Sigmoid colon (tissue), 7 donors: ENCODE data around the gene XRN2. TPM values are rescaled to one million over a fixed set of nuclear protein-coding genes. Genes with fewer than 3 reads are reported as not detected.

Experiments used
- DNase-seq: peaks from one replicate; pipeline ENCODE4 v3.0.0-alpha.2; 2019
- H3K27ac ChIP-seq, 4 donors: fragments of 200-600 bp; sonication (generic); one replicate each; pipeline ENCODE4 v1.5.1; 2016 to 2019; ENCODE audit warnings: mild to moderate bottlenecking in 1 of 4
- H3K27me3 ChIP-seq, 3 donors: fragments of 200-600 bp; sonication (generic); one replicate each; pipeline ENCODE4 v1.5.1; 2019; ENCODE audit warnings: mild to moderate bottlenecking in 1 of 3
- H3K36me3 ChIP-seq, 4 donors: fragments of 200-600 bp; sonication (generic); one replicate each; pipeline ENCODE4 v1.5.1; 2016 to 2019
- H3K4me1 ChIP-seq, 4 donors: fragments of 200-600 bp; sonication (generic); one replicate each; pipeline ENCODE4 v1.5.1; 2017 to 2019
- H3K4me3 ChIP-seq, 4 donors: fragments of 200-600 bp; sonication (generic); one replicate each; pipeline ENCODE4 v1.5.1; 2017 to 2019; ENCODE audit warnings: mild to moderate bottlenecking in 2 of 4, moderate library complexity in 1 of 4
- H3K9me3 ChIP-seq, 4 donors: fragments of 200-600 bp in 3 of 4; sonication (generic) in 3 of 4; one replicate each; pipeline versions ENCODE4 v1.5.1 to v1.6.1; 2013 to 2019
- EP300 ChIP-seq, 4 donors: sonication (generic); formaldehyde crosslinking; IDR thresholded peaks; one replicate each; pipeline ENCODE4 v1.6.1; 2017; ENCODE audit warnings: antibody characterized with exemption in 4 of 4
- POLR2A ChIP-seq, 2 donors: fragments of 450-650 bp; IDR thresholded peaks; one replicate each; pipeline ENCODE4 v1.6.1; 2016; ENCODE audit warnings: antibody characterized with exemption in 2 of 2, mild to moderate bottlenecking in 2 of 2, moderate library complexity in 2 of 2
- POLR2AphosphoS5 ChIP-seq, 4 donors: sonication (generic); formaldehyde crosslinking; IDR thresholded peaks; one replicate each; pipeline ENCODE4 v1.6.1; 2017; ENCODE audit warnings: antibody characterized with exemption in 4 of 4
- WGBS, 2 donors: extraction: QIAGEN DNeasy Blood & Tissue Kit; methylation state at CpG; one replicate each; pipeline ENCODE4 v1.1.7; 2013; 5-methylcytosine and 5-hydroxymethylcytosine counted together
- intact Hi-C: fragments of 100-400 bp; cut with DNase I; formaldehyde crosslinking; loops from one replicate; pipeline ENCODE4 v1.15.1; 2023
- polyA plus RNA-seq, 3 donors: library from polyadenylated mRNA; stranded (reverse); fragments of 200-250 nt; gene quantifications; one replicate each; pipeline ENCODE4 v1.2.3, GENCODE V29; 2013
- small RNA-seq, 3 donors: library from RNA; depleted of rRNA; stranded (forward); fragments of <200 nt; gene quantifications; one replicate each; pipeline ENCODE3, GENCODE V24; 2016
- total RNA-seq, 4 donors: library from RNA; depleted of rRNA; stranded (reverse); fragments of >200 nt; gene quantifications; one replicate each; pipeline ENCODE4 v1.1.0, GENCODE V29; 2016
- TF ChIP-seq, protein P1 (sequence below), 4 experiments: fragments of 450-650 bp in 3 of 4; fragments of 200-600 bp in 1 of 4; IDR thresholded peaks; one replicate each; pipeline ENCODE4 v1.5.1; 2016 to 2019; ENCODE audit warnings: antibody characterized with exemption in 4 of 4, mild to moderate bottlenecking in 3 of 4, moderate library complexity in 2 of 4
- donor health status: healthy with polysubstance abuse.
- donor health status: Bipolar disorder and iron deficiency.
- donor health status: healthy.

Gene XRN2
- total and polyA plus RNA-seq, 7 donors: 21.0 to 79.8 (median 53.5) TPM

DNA sequence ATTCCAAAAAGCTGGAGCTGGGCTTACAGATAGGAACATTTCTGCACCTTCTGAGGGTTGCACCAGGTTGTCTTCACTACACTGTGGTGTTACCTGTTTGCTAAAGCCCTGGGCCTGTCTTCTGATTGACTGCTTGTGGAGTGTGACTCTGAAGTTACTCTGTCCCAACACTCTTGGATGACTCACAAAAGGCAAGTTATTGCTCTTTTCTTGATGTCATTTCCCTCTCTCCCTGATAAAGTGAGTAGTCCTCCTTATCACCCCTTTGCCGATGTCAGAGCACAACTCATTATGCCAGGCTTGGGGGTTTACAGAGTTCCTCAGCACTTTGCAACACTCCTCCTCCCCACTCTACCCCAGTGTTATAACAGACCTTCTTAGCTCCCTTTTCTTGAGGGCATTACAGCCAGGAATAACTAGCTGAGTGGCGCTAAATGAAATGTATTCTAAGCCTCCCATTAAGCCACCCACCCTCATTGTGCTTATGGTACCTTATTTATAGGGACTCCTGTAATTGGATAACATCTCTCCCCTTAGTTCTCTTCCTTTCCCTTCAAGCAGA lies 130.3 kb downstream of the XRN2 start:
- Histone ChIP-seq H3K4me3 (no peak overlapping the region), H3K36me3 (no peaks in the 10 kb centered on the region), H3K9me3 (no peaks in the 10 kb centered on the region), H3K27ac (no peak overlapping the region), H3K4me1 (no peaks in the 10 kb centered on the region), H3K27me3 (peaks cover 0 to 4% (median 0%) of the 10 kb centered on the region in 3 donors)
- intact Hi-C loops: no loop called here
- DNase-seq: no peak
- TF ChIP-seq POLR2AphosphoS5 (IDR thresholded peaks at IDR 0.05) (no peak), EP300 (IDR thresholded peaks at IDR 0.05) (no peak)
- 85 to 86% methylated on average over 2 of the region's 2 CpGs for WGBS, 2 donors

DNA sequence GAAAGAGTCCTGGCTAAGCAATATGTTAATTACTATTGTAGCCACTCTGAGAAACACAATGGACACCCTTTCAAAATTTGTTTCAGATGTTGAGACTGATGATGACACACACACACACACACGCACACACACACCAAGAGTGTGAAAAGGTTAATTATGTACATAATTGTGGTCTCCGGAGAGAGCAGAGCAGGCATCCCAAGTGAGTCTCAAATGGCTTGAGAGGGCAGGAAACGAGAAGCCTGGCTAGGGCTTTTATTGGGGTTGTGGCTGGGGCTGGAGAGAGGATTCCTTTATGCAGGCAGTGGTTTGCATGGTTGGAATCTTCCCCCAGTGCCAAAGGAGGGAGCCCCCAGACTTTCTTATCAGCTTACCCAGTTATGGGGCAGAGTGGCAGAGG lies 132.4 kb downstream of the XRN2 start:
- no peak overlapping the region for H3K27ac ChIP-seq
- intact Hi-C loops: no loop called here
- H3K9me3 ChIP-seq: no peaks in the 10 kb centered on the region
- DNase-seq: no peak
- H3K4me1 ChIP-seq: no peaks in the 10 kb centered on the region
- 20 to 38% methylated on average over 3 of the region's 3 CpGs for WGBS, 2 donors
- H3K27me3 ChIP-seq: peaks cover 0 to 4% (median 0%) of the 10 kb centered on the region in 3 donors
- no peak for TF ChIP-seq POLR2AphosphoS5 (IDR thresholded peaks at IDR 0.05)
- no peak for TF ChIP-seq POLR2A (IDR thresholded peaks at IDR 0.05)
- no peak for TF ChIP-seq EP300 (IDR thresholded peaks at IDR 0.05)
- TF ChIP-seq, protein P1, sequence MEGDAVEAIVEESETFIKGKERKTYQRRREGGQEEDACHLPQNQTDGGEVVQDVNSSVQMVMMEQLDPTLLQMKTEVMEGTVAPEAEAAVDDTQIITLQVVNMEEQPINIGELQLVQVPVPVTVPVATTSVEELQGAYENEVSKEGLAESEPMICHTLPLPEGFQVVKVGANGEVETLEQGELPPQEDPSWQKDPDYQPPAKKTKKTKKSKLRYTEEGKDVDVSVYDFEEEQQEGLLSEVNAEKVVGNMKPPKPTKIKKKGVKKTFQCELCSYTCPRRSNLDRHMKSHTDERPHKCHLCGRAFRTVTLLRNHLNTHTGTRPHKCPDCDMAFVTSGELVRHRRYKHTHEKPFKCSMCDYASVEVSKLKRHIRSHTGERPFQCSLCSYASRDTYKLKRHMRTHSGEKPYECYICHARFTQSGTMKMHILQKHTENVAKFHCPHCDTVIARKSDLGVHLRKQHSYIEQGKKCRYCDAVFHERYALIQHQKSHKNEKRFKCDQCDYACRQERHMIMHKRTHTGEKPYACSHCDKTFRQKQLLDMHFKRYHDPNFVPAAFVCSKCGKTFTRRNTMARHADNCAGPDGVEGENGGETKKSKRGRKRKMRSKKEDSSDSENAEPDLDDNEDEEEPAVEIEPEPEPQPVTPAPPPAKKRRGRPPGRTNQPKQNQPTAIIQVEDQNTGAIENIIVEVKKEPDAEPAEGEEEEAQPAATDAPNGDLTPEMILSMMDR (IDR thresholded peaks at IDR 0.05): no peak
- no peak overlapping the region for H3K4me3 ChIP-seq
- no peaks in the 10 kb centered on the region for H3K36me3 ChIP-seq

DNA sequence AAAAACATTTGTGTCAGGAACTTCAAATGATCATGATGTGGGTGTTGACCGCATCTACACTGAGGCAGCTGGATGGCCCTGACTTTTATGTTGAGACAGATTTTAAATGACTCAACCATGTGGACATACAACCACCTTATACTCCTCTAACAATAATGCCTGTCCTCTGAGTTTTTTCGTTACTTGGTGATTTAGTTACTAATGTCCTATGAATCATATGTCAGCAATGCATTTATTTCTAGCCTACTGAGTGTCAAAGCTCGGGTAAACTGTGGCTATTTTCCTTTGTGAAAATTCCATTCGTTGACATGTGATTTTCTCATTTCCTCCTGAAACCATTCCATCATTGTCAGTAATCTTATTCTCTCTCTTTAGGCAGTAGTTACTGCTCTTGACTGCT lies 133.1 kb downstream of the XRN2 start:
- 66 to 67% methylated on average over 4 of the region's 4 CpGs for WGBS, 2 donors
- intact Hi-C loops: no loop called here

GRCh38 chr20:21437248-21437647 lies 134.1 kb downstream of the XRN2 start:
- Histone ChIP-seq H3K4me3 (no peak overlapping the region), H3K27ac (no peak overlapping the region), H3K36me3 (no peaks in the 10 kb centered on the region), H3K4me1 (no peaks in the 10 kb centered on the region), H3K9me3 (no peaks in the 10 kb centered on the region), H3K27me3 (peaks cover 0 to 4% (median 0%) of the 10 kb centered on the region in 3 donors)
- DNase-seq: no peak
- WGBS, 2 donors: 89 to 95% methylated on average over 1 of the region's 1 CpG
- intact Hi-C loops: no loop called here
- TF ChIP-seq, protein P1 (IDR thresholded peaks at IDR 0.05): no peak
- no peak for TF ChIP-seq POLR2AphosphoS5 (IDR thresholded peaks at IDR 0.05)
- no peak for TF ChIP-seq EP300 (IDR thresholded peaks at IDR 0.05)
- TF ChIP-seq POLR2A (IDR thresholded peaks at IDR 0.05): no peak

More for the DNA sequence above, 133.1 kb downstream of the XRN2 start:
- H3K36me3 ChIP-seq: no peaks in the 10 kb centered on the region
- H3K4me1 ChIP-seq: no peaks in the 10 kb centered on the region
- no peaks in the 10 kb centered on the region for H3K9me3 ChIP-seq
- H3K27me3 ChIP-seq: peaks cover 0 to 4% (median 0%) of the 10 kb centered on the region in 3 donors
- no peak overlapping the region for H3K4me3 ChIP-seq
- H3K27ac ChIP-seq: no peak overlapping the region
- TF ChIP-seq EP300 (IDR thresholded peaks at IDR 0.05): no peak
- no peak for DNase-seq

- intact Hi-C loops: no loop called here
- no peaks in the 10 kb centered on the region for H3K4me1 ChIP-seq
- 60 to 86% methylated on average over 2 of the region's 2 CpGs for WGBS, 2 donors
- TF ChIP-seq, protein P1 (IDR thresholded peaks at IDR 0.05): no peak
- TF ChIP-seq POLR2AphosphoS5 (IDR thresholded peaks at IDR 0.05): no peak
- TF ChIP-seq POLR2A (IDR thresholded peaks at IDR 0.05): no peak
- TF ChIP-seq EP300 (IDR thresholded peaks at IDR 0.05): no peak
- DNase-seq: no peak
- no peaks in the 10 kb centered on the region for H3K9me3 ChIP-seq
- H3K4me3 ChIP-seq: no peak overlapping the region
- no peaks in the 10 kb centered on the region for H3K36me3 ChIP-seq
- peaks cover 0 to 4% (median 0%) of the 10 kb centered on the region in 3 donors for H3K27me3 ChIP-seq
- no peak overlapping the region for H3K27ac ChIP-seq
These were observed 134.7 kb downstream of the XRN2 start for GRCh38 chr20:21437816-21438215.

Small RNA genes within 50 kb of the gene (small RNA-seq; reads per million reads assigned to genes)
- 0 reads per million in 3 donors for gene RN7SKP140

Other genes starting within 250 kb of the XRN2 start
- not detected for gene LINC00237, start 197.0 kb upstream of the XRN2 start, total RNA-seq
- gene LINC00237, start 197.0 kb upstream of the XRN2 start, polyA plus RNA-seq: not detected
- gene KIZ, start 177.2 kb upstream of the XRN2 start, total RNA-seq: 100 to 1,000 TPM; 171 to 291 (median 193) TPM
- 10 to 100 TPM in 1 of 3 donors, 1 to 10 TPM in 2; 5.1 to 15.0 (median 9.4) TPM for gene KIZ, start 177.2 kb upstream of the XRN2 start, polyA plus RNA-seq
- not detected for gene NKX2-4, start 94.2 kb downstream of the XRN2 start, total RNA-seq
- gene NKX2-4, start 94.2 kb downstream of the XRN2 start, polyA plus RNA-seq: not detected
- not detected for gene NKX2-2, start 210.7 kb downstream of the XRN2 start, total RNA-seq
- gene NKX2-2, start 210.7 kb downstream of the XRN2 start, polyA plus RNA-seq: under 1 TPM; 0.23 to 0.60 (median 0.46) TPM